Activated CD4-positive, alpha-beta T cell treated with anti-CD3 and anti-CD28 coated beads, Interleukin-2, amount 50 U/mL, for 24 hours (primary cell): ENCODE results near the gene VPS16.

Source experiments
- DNase-seq, 2 donors: peaks; one replicate each; pipeline ENCODE4 v3.0.0-alpha.2; 2020; ENCODE audit warnings: low read depth in 1 of 2, low spot score in 1 of 2

The VPS16 gene

GRCh38 chr20:2867081-2867864 lies 26.7 kb downstream of the VPS16 start:
- no peak for DNase-seq

GRCh38 chr20:2869381-2869780 lies 28.8 kb downstream of the VPS16 start:
- DNase-seq, result no peak

- DNase-seq, result no peak
Measured at GRCh38 chr20:2871111-2871465, 30.5 kb downstream of the VPS16 start.

GRCh38 chr20:2871661-2872458 lies 31.3 kb downstream of the VPS16 start:
- no peak for DNase-seq

GRCh38 chr20:2872459-2873009 lies 32.0 kb downstream of the VPS16 start:
- peak; percentile 51 to 69 for DNase-seq

GRCh38 chr20:2873010-2873746 lies 32.6 kb downstream of the VPS16 start, which contains the start of gene PTPRA:
Gene PTPRA, plus strand, starts transcription at chr20:2873481. Its CDS starts 90,797 bp downstream, at chr20:2964278.
- peak; percentile 74 to 86 for DNase-seq

GRCh38 chr20:2873747-2874041 lies 33.1 kb downstream of the VPS16 start:
- DNase-seq, result peak in 1 of 2 donors; percentile 32

GRCh38 chr20:2874456-2874855 lies 33.9 kb downstream of the VPS16 start:
- DNase-seq, result no peak

GRCh38 chr20:2875690-2876203 lies 35.2 kb downstream of the VPS16 start:
- no peak for DNase-seq

GRCh38 chr20:2878515-2878914 lies 38.0 kb downstream of the VPS16 start:
- no peak for DNase-seq

GRCh38 chr20:2879146-2879545 lies 38.6 kb downstream of the VPS16 start:
- DNase-seq, result no peak

- DNase-seq, result no peak
Measured at GRCh38 chr20:2880650-2881049, 40.1 kb downstream of the VPS16 start.

- DNase-seq, result no peak
Measured at GRCh38 chr20:2883726-2884637, 43.4 kb downstream of the VPS16 start.

GRCh38 chr20:2887715-2888114 lies 47.2 kb downstream of the VPS16 start:
- DNase-seq, result no peak

- DNase-seq, result no peak
Measured at GRCh38 chr20:2888224-2888955, 47.8 kb downstream of the VPS16 start.

- no peak for DNase-seq
Measured at GRCh38 chr20:2889209-2889608, 48.7 kb downstream of the VPS16 start.

GRCh38 chr20:2889797-2890196 lies 49.3 kb downstream of the VPS16 start:
- no peak for DNase-seq

- no peak for DNase-seq
Measured at GRCh38 chr20:2890742-2891141, 50.2 kb downstream of the VPS16 start.

- DNase-seq, result no peak
Measured at GRCh38 chr20:2891343-2891742, 50.8 kb downstream of the VPS16 start.

GRCh38 chr20:2892376-2892775 lies 51.8 kb downstream of the VPS16 start:
- DNase-seq, result no peak
